Neural cell (in vitro differentiated cells): ENCODE results near the gene PAK5. TPM values are rescaled to one million over a fixed set of nuclear protein-coding genes. Genes with fewer than 3 reads are reported as not detected.

ENCODE experiments used
- H2AFZ ChIP-seq: fragments of 200-600, 300-800 bp; sonication (generic), shearing (Covaris generic); 2 replicates; pipeline ENCODE4 v1.6.0; 2014; ENCODE audit warnings: low read depth, mild to moderate bottlenecking, antibody characterized with exemption, low read length, moderate library complexity
- H3F3A ChIP-seq: fragments of 200-600 bp; shearing (Covaris generic); 2 replicates; pipeline ENCODE4 v1.6.1; 2016; ENCODE audit warnings: mild to moderate bottlenecking, moderate library complexity, mixed read lengths, antibody characterized with exemption, low read length; ENCODE audit not compliant: insufficient read depth, poor library complexity, severe bottlenecking
- H3K27ac ChIP-seq: fragments of 200-600, 300-800 bp; sonication (generic), shearing (Covaris generic); 2 replicates; pipeline ENCODE4 v1.5.1; 2014; ENCODE audit warnings: mild to moderate bottlenecking, low read length, moderate library complexity
- H3K27me3 ChIP-seq: fragments of 300-800, 200-600 bp; sonication (generic), shearing (Covaris generic); 2 replicates; pipeline ENCODE4 v1.6.0; 2014; ENCODE audit warnings: mild to moderate bottlenecking, low read depth, low read length, moderate library complexity; ENCODE audit not compliant: insufficient read depth
- H3K36me3 ChIP-seq: fragments of 300-800, 200-600 bp; sonication (generic), shearing (Covaris generic); 2 replicates; pipeline ENCODE4 v1.5.1; 2014; ENCODE audit warnings: mild to moderate bottlenecking, antibody characterized with exemption, low read length, moderate library complexity; ENCODE audit not compliant: insufficient read depth
- H3K4me2 ChIP-seq: fragments of 300-800, 200-600 bp; sonication (generic), shearing (Covaris generic); 2 replicates; pipeline ENCODE4 v1.6.0; 2014; ENCODE audit warnings: mild to moderate bottlenecking, low read length
- H3K4me3 ChIP-seq: fragments of 300-800, 200-600 bp; sonication (generic), shearing (Covaris generic); 2 replicates; pipeline ENCODE4 v1.5.1; 2014; ENCODE audit warnings: mild to moderate bottlenecking, low read length, moderate library complexity
- H3K79me2 ChIP-seq: fragments of 200-600 bp; shearing (Covaris generic); replicated peaks from 2 replicates; pipeline ENCODE4 v1.6.0; 2014; ENCODE audit warnings: mild to moderate bottlenecking, low read length, moderate library complexity; ENCODE audit not compliant: insufficient read depth
- H3K9ac ChIP-seq: fragments of 300-800, 200-600 bp; sonication (generic), shearing (Covaris generic); 2 replicates; pipeline ENCODE4 v1.6.1; 2016; ENCODE audit warnings: mild to moderate bottlenecking, low read length, mixed read lengths
- H3K9me2 ChIP-seq: fragments of 200-600 bp; shearing (Covaris generic); 2 replicates; pipeline ENCODE4 v1.6.1; 2016; ENCODE audit warnings: mild to moderate bottlenecking, low read length, mixed read lengths; ENCODE audit not compliant: insufficient read depth
- H3K9me3 ChIP-seq: fragments of 200-600, 300-800 bp; sonication (generic), shearing (Covaris generic); 2 replicates; pipeline ENCODE4 v1.6.1; 2016; ENCODE audit warnings: mild to moderate bottlenecking, mixed run types, low read length, moderate library complexity, mixed read lengths
- H4K20me1 ChIP-seq: fragments of 200-600 bp; shearing (Covaris generic); 2 replicates; pipeline ENCODE4 v1.6.1; 2016; ENCODE audit warnings: mild to moderate bottlenecking, mixed run types; ENCODE audit not compliant: insufficient read depth
- CTCF ChIP-seq: fragments of 450-650 bp; IDR thresholded peaks from 2 replicates; pipeline ENCODE4 v1.5.1; 2014; ENCODE audit warnings: antibody characterized with exemption, mild to moderate bottlenecking, moderate library complexity; ENCODE audit not compliant: poor library complexity, severe bottlenecking
- EP300 ChIP-seq: fragments of 450-650 bp; conservative IDR thresholded peaks from 2 replicates; pipeline ENCODE4 v1.6.1; 2014; ENCODE audit warnings: antibody characterized with exemption, mild to moderate bottlenecking, moderate library complexity; ENCODE audit not compliant: poor library complexity, severe bottlenecking
- EZH2 ChIP-seq: fragments of 200-600, 300-800 bp; shearing (Covaris generic), sonication (generic); IDR thresholded peaks from 2 replicates; pipeline ENCODE4 v1.6.1; 2014; ENCODE audit warnings: antibody characterized with exemption, low read length, borderline replicate concordance, mild to moderate bottlenecking; ENCODE audit not compliant: insufficient read depth, poor library complexity, severe bottlenecking
- MXI1 ChIP-seq: fragments of 450-650 bp; conservative IDR thresholded peaks from 2 replicates; pipeline ENCODE4 v1.6.1; 2014; ENCODE audit warnings: antibody characterized with exemption, mild to moderate bottlenecking; ENCODE audit not compliant: poor library complexity, severe bottlenecking
- POLR2AphosphoS5 ChIP-seq: IDR thresholded peaks from 2 replicates; pipeline ENCODE4 v1.6.1; 2012
- RAD21 ChIP-seq: fragments of 450-650 bp; conservative IDR thresholded peaks from 2 replicates; pipeline ENCODE4 v1.6.1; 2014; ENCODE audit warnings: antibody characterized with exemption, mild to moderate bottlenecking, moderate library complexity
- REST ChIP-seq: IDR thresholded peaks from 2 replicates; pipeline ENCODE4 v1.6.1; 2012; ENCODE audit warnings: borderline replicate concordance
- SMC3 ChIP-seq: fragments of 450-650 bp; conservative IDR thresholded peaks from 2 replicates; pipeline ENCODE4 v1.6.1; 2014; ENCODE audit warnings: antibody characterized with exemption, mild to moderate bottlenecking, moderate library complexity; ENCODE audit not compliant: poor library complexity
- TAF1 ChIP-seq: IDR thresholded peaks from 2 replicates; pipeline ENCODE4 v1.6.1; 2012; ENCODE audit warnings: low read depth
- polyA plus RNA-seq: library from polyadenylated mRNA; depleted of rRNA; stranded (reverse); fragments of >200 nt; gene quantifications from 2 replicates; pipeline ENCODE4 v1.2.3, GENCODE V29; 2014

PAK5 gene
- polyA plus RNA-seq, 1 donor from 2014 or later, result 48.3 TPM

DNA sequence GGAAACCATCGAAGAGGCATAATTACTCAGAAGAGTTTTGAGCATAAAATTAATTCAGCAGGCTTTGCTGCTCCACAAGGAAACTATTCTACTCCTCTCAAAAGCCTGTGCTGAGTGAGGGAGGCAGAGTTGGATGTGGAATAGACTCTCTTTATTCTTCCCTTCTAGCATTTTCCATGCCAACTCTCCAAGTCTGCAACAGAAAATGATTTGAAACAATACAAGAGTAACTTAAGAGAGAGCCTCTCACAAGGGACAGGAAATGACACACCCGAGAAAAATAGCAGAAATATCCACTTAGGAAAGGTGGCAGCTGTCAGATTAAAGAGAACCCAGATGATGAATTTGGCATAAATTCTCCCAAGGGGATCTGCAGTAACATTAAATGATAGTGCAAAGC, 350.8 kb downstream of the PAK5 start:
- Histone ChIP-seq H4K20me1 (no peaks in the 10 kb centered on the region), H3K9me2 (no peaks in the 10 kb centered on the region), H3K4me2 (no peak overlapping the region), H3K79me2 (no peaks in the 10 kb centered on the region), H3K9me3 (no peaks in the 10 kb centered on the region), H3K27ac (no peak overlapping the region), H3K36me3 (no peaks in the 10 kb centered on the region), H3K4me3 (no peak overlapping the region), H3K27me3 (no peaks in the 10 kb centered on the region), H3F3A (no peaks in the 10 kb centered on the region), H2AFZ (no peak overlapping the region), H3K9ac (no peak overlapping the region)
- TF ChIP-seq POLR2AphosphoS5 (no peak), SMC3 (no peak), CTCF (no peak), RAD21 (no peak), MXI1 (no peak), REST (no peak), EP300 (no peak), TAF1 (no peak), EZH2 (no peak)

Other genes with a start within 250 kb of the PAK5 start
- 3.2 and 3.5 TPM in 2 replicates for gene ANKEF1, start 195.9 kb upstream of the PAK5 start, polyA plus RNA-seq